HG03342 (cell line): ENCODE measurements around the gene MREG.
A peak's percentile ranks its signal among the peaks of the same experiment; 100 is the strongest.
"Not testable (repeated sequence)": the region's sequence is repeated elsewhere in the genome, so short reads cannot be mapped to it uniquely, and the experiment has no call there.

Experiments used
- ATAC-seq: cut with Tn5 transposase; IDR thresholded peaks from one replicate; pipeline ENCODE4 v1.9.1; 2021; ENCODE audit warnings: mild to moderate bottlenecking, moderate library complexity; ENCODE audit not compliant: unreplicated experiment

Gene MREG

GRCh38 chr2:215965532-215966165, 47.7 kb downstream of the MREG start:
- ATAC-seq = no peak

GRCh38 chr2:215961981-215962380, 51.4 kb downstream of the MREG start:
- ATAC-seq = no peak

GRCh38 chr2:215958257-215958656, 55.1 kb downstream of the MREG start:
- no peak for ATAC-seq

GRCh38 chr2:215957354-215958122, 55.8 kb downstream of the MREG start:
- not testable (repeated sequence) for ATAC-seq

GRCh38 chr2:215952860-215953637, 60.3 kb downstream of the MREG start:
- no peak for ATAC-seq

GRCh38 chr2:215951558-215951957, 61.8 kb downstream of the MREG start:
- ATAC-seq = no peak

- ATAC-seq = peak; percentile 84
Observed at GRCh38 chr2:215949991-215950404, 63.4 kb downstream of the MREG start.

- no peak for ATAC-seq
Observed at GRCh38 chr2:215948051-215948450, 65.3 kb downstream of the MREG start.

GRCh38 chr2:215946586-215946985, 66.8 kb downstream of the MREG start:
- no peak for ATAC-seq

- no peak for ATAC-seq
Observed at GRCh38 chr2:215942194-215942593, 71.2 kb downstream of the MREG start.

GRCh38 chr2:215941726-215942125, 71.6 kb downstream of the MREG start:
- ATAC-seq = no peak

GRCh38 chr2:215940645-215941184, 72.6 kb downstream of the MREG start:
- no peak for ATAC-seq

GRCh38 chr2:215937190-215937589, 76.2 kb downstream of the MREG start:
- ATAC-seq = no peak

GRCh38 chr2:215933151-215933550, 80.2 kb downstream of the MREG start:
- ATAC-seq = no peak

GRCh38 chr2:215931256-215931903, 82.0 kb downstream of the MREG start:
- ATAC-seq = peak; percentile 86

GRCh38 chr2:215930505-215931253, 82.7 kb downstream of the MREG start:
- ATAC-seq = no peak

- no peak for ATAC-seq
Observed at GRCh38 chr2:215929602-215930335, 83.6 kb downstream of the MREG start.

GRCh38 chr2:215928086-215928485, 85.3 kb downstream of the MREG start:
- no peak for ATAC-seq

- ATAC-seq = not testable (repeated sequence)
Observed at GRCh38 chr2:215926992-215927391, 86.4 kb downstream of the MREG start.
